Esophagus muscularis mucosa (tissue), 4 donors: ENCODE measurements around the gene ZDHHC20. TPM values are rescaled to one million over a fixed set of nuclear protein-coding genes. Genes with fewer than 3 reads are reported as not detected.

Experiments used
- DNase-seq: peaks from one replicate; pipeline ENCODE4 v3.0.0-alpha.2; 2017; ENCODE audit errors: extremely low spot score
- H3K27ac ChIP-seq, 4 donors: fragments of 200-600 bp; sonication (generic); replicated peaks in 1 of 4; 1 replicate in 3 of 4; 2 replicates in 1 of 4; pipeline ENCODE4 v1.5.1; 2016 to 2019; ENCODE audit warnings: mild to moderate bottlenecking in 1 of 4
- H3K27me3 ChIP-seq, 4 donors: fragments of 200-600 bp; sonication (generic); one replicate each; pipeline versions ENCODE4 v1.5.1 to v1.6.0; 2016 to 2019
- H3K36me3 ChIP-seq, 4 donors: fragments of 200-600 bp; sonication (generic); one replicate each; pipeline ENCODE4 v1.5.1; 2016 to 2019
- H3K4me1 ChIP-seq, 4 donors: fragments of 200-600 bp; sonication (generic); one replicate each; pipeline ENCODE4 v1.5.1; 2016 to 2019
- H3K4me3 ChIP-seq, 4 donors: fragments of 200-600 bp; sonication (generic); 1 replicate in 2 of 4; 2 replicates in 2 of 4; pipeline ENCODE4 v1.5.1; 2016 to 2019; ENCODE audit warnings: mild to moderate bottlenecking in 4 of 4, moderate library complexity in 1 of 4
- H3K9me3 ChIP-seq, 4 donors: fragments of 200-600 bp; sonication (generic); 1 replicate in 3 of 4; 2 replicates in 1 of 4; pipeline ENCODE4 v1.5.1; 2016 to 2019
- EP300 ChIP-seq: sonication (generic); formaldehyde crosslinking; IDR thresholded peaks from one replicate; pipeline ENCODE4 v1.6.1; 2017; ENCODE audit warnings: antibody characterized with exemption
- POLR2A ChIP-seq: fragments of 450-650 bp; IDR thresholded peaks from one replicate; pipeline ENCODE4 v1.6.1; 2017; ENCODE audit warnings: antibody characterized with exemption, moderate library complexity, mild to moderate bottlenecking, low read depth
- POLR2AphosphoS5 ChIP-seq, 2 donors: sonication (generic); formaldehyde crosslinking; IDR thresholded peaks; one replicate each; pipeline ENCODE4 v1.6.1; 2017; ENCODE audit warnings: antibody characterized with exemption in 2 of 2
- WGBS: methylation state at CpG from one replicate; pipeline ENCODE4 v1.1.5; 2018; 5-methylcytosine and 5-hydroxymethylcytosine counted together
- intact Hi-C: fragments of 100-400 bp; cut with DNase I; formaldehyde crosslinking; loops from one replicate; pipeline ENCODE4 v1.15.1; 2023
- total RNA-seq, 4 donors: library from RNA; depleted of rRNA; stranded (reverse); fragments of >200 nt; gene quantifications; one replicate each; pipeline versions ENCODE4 v1.1.0 to v1.2.1, GENCODE V29; 2016
- TF ChIP-seq, protein P1 (sequence below), 3 experiments: fragments of 200-600 bp in 2 of 3; fragments of 450-650 bp in 1 of 3; sonication (generic) in 2 of 3; IDR thresholded peaks; one replicate each; pipeline ENCODE4 v1.5.1; 2017 to 2019; ENCODE audit warnings: antibody characterized with exemption in 3 of 3, mild to moderate bottlenecking in 2 of 3, moderate library complexity in 1 of 3

ZDHHC20 gene
- total RNA-seq, 4 donors from 2014 or later, result 47.4 to 53.3 (median 50.2) TPM

DNA sequence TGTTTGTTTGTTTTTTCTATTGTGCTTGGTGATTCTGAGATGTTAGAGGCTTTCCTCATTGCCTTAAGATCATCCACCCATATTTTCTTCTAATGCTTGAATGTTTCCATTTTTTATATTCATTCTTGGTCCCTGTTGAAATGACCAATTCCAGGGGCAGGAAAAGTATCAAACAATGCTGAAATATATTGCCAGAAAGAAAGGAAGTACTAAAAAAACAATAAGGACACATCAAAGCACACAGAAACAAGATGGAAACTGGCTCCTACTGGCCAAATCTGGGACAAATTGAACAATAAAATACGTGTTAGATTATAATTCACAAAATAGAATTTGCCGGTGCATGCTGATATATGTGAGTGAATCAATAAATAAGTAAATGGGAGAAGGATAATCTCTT lies 23.9 kb downstream of the ZDHHC20 start:
- TF ChIP-seq POLR2AphosphoS5 (IDR thresholded peaks at IDR 0.05) (no peak), POLR2A (no peak), EP300 (no peak)
- TF ChIP-seq, protein P1, sequence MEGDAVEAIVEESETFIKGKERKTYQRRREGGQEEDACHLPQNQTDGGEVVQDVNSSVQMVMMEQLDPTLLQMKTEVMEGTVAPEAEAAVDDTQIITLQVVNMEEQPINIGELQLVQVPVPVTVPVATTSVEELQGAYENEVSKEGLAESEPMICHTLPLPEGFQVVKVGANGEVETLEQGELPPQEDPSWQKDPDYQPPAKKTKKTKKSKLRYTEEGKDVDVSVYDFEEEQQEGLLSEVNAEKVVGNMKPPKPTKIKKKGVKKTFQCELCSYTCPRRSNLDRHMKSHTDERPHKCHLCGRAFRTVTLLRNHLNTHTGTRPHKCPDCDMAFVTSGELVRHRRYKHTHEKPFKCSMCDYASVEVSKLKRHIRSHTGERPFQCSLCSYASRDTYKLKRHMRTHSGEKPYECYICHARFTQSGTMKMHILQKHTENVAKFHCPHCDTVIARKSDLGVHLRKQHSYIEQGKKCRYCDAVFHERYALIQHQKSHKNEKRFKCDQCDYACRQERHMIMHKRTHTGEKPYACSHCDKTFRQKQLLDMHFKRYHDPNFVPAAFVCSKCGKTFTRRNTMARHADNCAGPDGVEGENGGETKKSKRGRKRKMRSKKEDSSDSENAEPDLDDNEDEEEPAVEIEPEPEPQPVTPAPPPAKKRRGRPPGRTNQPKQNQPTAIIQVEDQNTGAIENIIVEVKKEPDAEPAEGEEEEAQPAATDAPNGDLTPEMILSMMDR (IDR thresholded peaks at IDR 0.05), result no peak
- Histone ChIP-seq H3K4me1 (peaks cover 10 to 16% (median 12%) of the 10 kb centered on the region in 4 donors), H3K36me3 (no peaks in the 10 kb centered on the region), H3K9me3 (peaks cover 0 to 16% (median 4%) of the 10 kb centered on the region in 4 donors), H3K27me3 (no peaks in the 10 kb centered on the region), H3K4me3 (no peak overlapping the region), H3K27ac (peak overlapping the region; percentile 44 to 62 (median 48))
- intact Hi-C loops, result no loop called here
- 95% methylated on average over 2 of the region's 2 CpGs for WGBS
- DNase-seq, result no peak

DNA sequence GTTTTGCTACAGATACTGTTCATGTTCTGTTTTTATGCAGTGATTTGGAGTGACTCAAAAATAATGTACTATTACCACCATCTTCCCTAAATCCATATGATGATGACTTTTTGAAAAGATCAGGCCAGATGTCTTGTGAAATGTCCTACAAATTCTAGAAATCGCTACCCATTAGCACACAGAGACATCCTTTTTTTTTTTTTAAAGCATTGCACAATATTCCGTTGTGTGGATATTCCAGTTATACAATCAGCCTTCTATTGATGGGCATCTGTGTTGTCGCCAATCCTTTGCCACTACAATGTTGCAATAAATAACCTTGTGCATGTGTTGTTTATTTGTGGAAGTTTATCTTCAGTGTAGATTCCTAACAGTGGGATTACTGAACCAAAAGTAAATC lies 24.5 kb downstream of the ZDHHC20 start:
- Histone ChIP-seq H3K27ac (peak overlapping the region in 1 of 4 donors; percentile 62), H3K4me1 (peaks cover 10 to 16% (median 12%) of the 10 kb centered on the region in 4 donors), H3K9me3 (peaks cover 0 to 18% (median 4%) of the 10 kb centered on the region in 4 donors), H3K36me3 (no peaks in the 10 kb centered on the region), H3K4me3 (no peak overlapping the region), H3K27me3 (no peaks in the 10 kb centered on the region)
- TF ChIP-seq POLR2AphosphoS5 (IDR thresholded peaks at IDR 0.05), result no peak
- TF ChIP-seq, protein P1 (IDR thresholded peaks at IDR 0.05), result no peak
- no peak for TF ChIP-seq EP300
- TF ChIP-seq POLR2A, result no peak
- 71% methylated on average over 3 of the region's 3 CpGs for WGBS
- no peak for DNase-seq
- intact Hi-C loops, result no loop called here

DNA sequence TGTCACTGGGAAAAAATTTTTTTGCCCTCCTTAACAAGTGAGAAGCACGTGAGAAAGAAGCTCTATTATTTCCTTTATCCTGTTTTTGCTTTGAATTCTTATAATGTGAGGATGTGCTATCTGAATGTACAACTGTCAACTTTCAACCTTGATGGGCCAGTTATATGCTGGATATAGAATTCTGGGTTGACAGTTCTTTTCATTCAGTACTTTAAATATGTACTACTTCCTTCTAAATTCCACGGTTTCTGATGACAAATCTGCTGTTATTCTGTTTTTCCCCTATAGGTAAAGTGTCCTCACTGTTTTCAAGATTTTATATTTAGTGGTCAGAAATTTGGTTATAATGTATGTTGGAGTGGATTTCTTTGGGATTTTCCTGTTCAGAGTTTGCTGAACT lies 29.9 kb downstream of the ZDHHC20 start:
- Histone ChIP-seq H3K27ac (no peak overlapping the region), H3K36me3 (no peaks in the 10 kb centered on the region), H3K27me3 (no peaks in the 10 kb centered on the region), H3K9me3 (peaks cover 0 to 13% (median 0%) of the 10 kb centered on the region in 4 donors), H3K4me3 (no peak overlapping the region), H3K4me1 (no peaks in the 10 kb centered on the region)
- intact Hi-C loops, result no loop called here
- no peak for DNase-seq
- TF ChIP-seq POLR2A, result no peak
- TF ChIP-seq EP300, result no peak
- TF ChIP-seq POLR2AphosphoS5 (IDR thresholded peaks at IDR 0.05), result no peak
- TF ChIP-seq, protein P1 (IDR thresholded peaks at IDR 0.05), result no peak
- 70% methylated on average over 2 of the region's 2 CpGs for WGBS

DNA sequence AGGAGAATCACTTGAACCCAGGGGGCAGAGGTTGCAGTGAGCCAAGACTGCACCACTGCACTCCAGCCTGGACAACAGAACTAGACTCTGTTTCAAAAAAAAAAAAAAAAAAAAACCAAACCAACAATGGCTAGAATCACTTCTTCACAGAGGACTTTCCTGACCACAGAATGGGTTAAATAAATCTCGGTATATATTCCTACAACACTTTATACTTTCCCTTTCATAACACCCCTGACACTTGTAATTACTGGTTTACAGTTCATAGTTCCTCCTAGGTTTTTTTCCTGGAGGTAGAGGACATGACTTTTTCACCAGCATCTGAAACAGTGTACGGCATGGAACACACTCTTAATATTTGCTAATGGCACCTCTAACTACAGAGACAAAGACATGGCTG lies 31.4 kb downstream of the ZDHHC20 start:
- intact Hi-C loops, result no loop called here
- Histone ChIP-seq H3K9me3 (peaks cover 0 to 13% (median 0%) of the 10 kb centered on the region in 4 donors), H3K27me3 (no peaks in the 10 kb centered on the region), H3K27ac (no peak overlapping the region), H3K4me1 (no peaks in the 10 kb centered on the region), H3K4me3 (no peak overlapping the region), H3K36me3 (no peaks in the 10 kb centered on the region)
- TF ChIP-seq POLR2AphosphoS5 (IDR thresholded peaks at IDR 0.05), result no peak
- no peak for TF ChIP-seq POLR2A
- TF ChIP-seq, protein P1 (IDR thresholded peaks at IDR 0.05), result no peak
- no peak for TF ChIP-seq EP300
- no peak for DNase-seq
- WGBS, result 88% methylated on average over 2 of the region's 2 CpGs

DNA sequence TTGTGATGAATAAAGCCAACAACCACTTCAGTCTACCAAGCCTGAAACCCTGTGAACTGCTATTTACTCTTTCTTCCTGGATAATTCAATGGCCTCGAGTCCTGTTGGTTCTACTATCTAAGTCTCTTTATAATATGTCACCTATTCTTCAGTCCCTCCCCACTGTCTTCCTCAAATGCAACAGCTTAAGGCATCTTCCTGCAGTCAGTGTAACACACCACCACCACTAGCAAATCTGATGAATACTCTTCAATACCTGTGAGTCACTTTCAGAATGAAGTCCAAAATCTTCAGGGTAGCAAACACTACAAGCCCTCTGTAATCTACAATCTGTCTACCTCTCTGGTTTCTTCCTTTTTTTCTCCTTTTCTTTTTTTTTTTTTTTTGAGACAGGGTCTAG lies 32.9 kb downstream of the ZDHHC20 start:
- DNase-seq, result no peak
- no peaks in the 10 kb centered on the region for H3K36me3 ChIP-seq
- intact Hi-C loops, result no loop called here
- TF ChIP-seq, protein P1 (IDR thresholded peaks at IDR 0.05), result no peak
- no peak for TF ChIP-seq POLR2A
- TF ChIP-seq POLR2AphosphoS5 (IDR thresholded peaks at IDR 0.05), result no peak
- TF ChIP-seq EP300, result no peak
- H3K4me3 ChIP-seq, result no peak overlapping the region
- no peaks in the 10 kb centered on the region for H3K27me3 ChIP-seq
- no peak overlapping the region for H3K27ac ChIP-seq
- WGBS, result 87% methylated on average over 1 of the region's 1 CpG
- H3K4me1 ChIP-seq, result peaks cover 0 to 7% (median 4%) of the 10 kb centered on the region in 4 donors
- H3K9me3 ChIP-seq, result peaks cover 0 to 13% (median 0%) of the 10 kb centered on the region in 4 donors
